ENCODE data around the gene KAT14.
"Not testable (repeated sequence)": the region's sequence is repeated elsewhere in the genome, so short reads cannot be mapped to it uniquely, and the experiment has no call there.

KAT14 gene

GRCh38 chr20:18156045-18156444 lies 18.4 kb downstream of the KAT14 start:
- no peak for DNase-seq

- no peak for DNase-seq
These were observed 26.7 kb downstream of the KAT14 start for GRCh38 chr20:18164356-18164755.

- DNase-seq, result no peak
These were observed 27.9 kb downstream of the KAT14 start for GRCh38 chr20:18165553-18165952.

GRCh38 chr20:18166241-18166881 lies 28.7 kb downstream of the KAT14 start:
- DNase-seq, result no peak

GRCh38 chr20:18166950-18167349 lies 29.3 kb downstream of the KAT14 start:
- DNase-seq, result no peak

GRCh38 chr20:18172379-18172778 lies 34.7 kb downstream of the KAT14 start:
- no peak for DNase-seq

GRCh38 chr20:18174906-18175683 lies 37.4 kb downstream of the KAT14 start:
- no peak for DNase-seq

GRCh38 chr20:18176318-18176785 lies 38.7 kb downstream of the KAT14 start:
- no peak for DNase-seq

GRCh38 chr20:18180366-18180765 lies 42.7 kb downstream of the KAT14 start:
- DNase-seq, result not testable (repeated sequence)

- DNase-seq, result no peak
These were observed 43.2 kb downstream of the KAT14 start for GRCh38 chr20:18180815-18181214.

GRCh38 chr20:18187020-18187419 lies 49.4 kb downstream of the KAT14 start:
- DNase-seq, result no peak

GRCh38 chr20:18188434-18188833 lies 50.8 kb downstream of the KAT14 start:
- DNase-seq, result no peak

- no peak for DNase-seq
These were observed 52.9 kb downstream of the KAT14 start for GRCh38 chr20:18190338-18191233.

GRCh38 chr20:18191306-18191705 lies 53.6 kb downstream of the KAT14 start:
- no peak for DNase-seq

- DNase-seq, result not testable (repeated sequence)
These were observed 56.8 kb downstream of the KAT14 start for GRCh38 chr20:18194461-18194860.

GRCh38 chr20:18195931-18196330 lies 58.3 kb downstream of the KAT14 start:
- DNase-seq, result no peak

GRCh38 chr20:18197382-18198070 lies 59.9 kb downstream of the KAT14 start:
- no peak for DNase-seq

- DNase-seq, result no peak
These were observed 65.3 kb downstream of the KAT14 start for GRCh38 chr20:18202966-18203365.

GRCh38 chr20:18203700-18204099 lies 66.0 kb downstream of the KAT14 start:
- not testable (repeated sequence) for DNase-seq

GRCh38 chr20:18213002-18213401 lies 75.3 kb downstream of the KAT14 start:
- DNase-seq, result no peak

- no peak for DNase-seq
These were observed 77.9 kb downstream of the KAT14 start for GRCh38 chr20:18215566-18215965.

GRCh38 chr20:18218280-18218679 lies 80.6 kb downstream of the KAT14 start:
- no peak for DNase-seq

GRCh38 chr20:18223409-18223808 lies 85.7 kb downstream of the KAT14 start:
- no peak for DNase-seq

All from activated T-cell treated with anti-CD3 and anti-CD28 coated beads for 4 hours (primary cell).